ENCODE data around the gene PCSK6.
"Not testable (repeated sequence)": the region's sequence is repeated elsewhere in the genome, so short reads cannot be mapped to it uniquely, and the experiment has no call there.

The PCSK6 gene

GRCh38 chr15:101373577-101373976, 115.9 kb downstream of the PCSK6 start:
- DNase-seq = no peak

- DNase-seq = no peak
Measured at GRCh38 chr15:101372960-101373525, 116.5 kb downstream of the PCSK6 start.

- DNase-seq = peak; percentile 43
Measured at GRCh38 chr15:101372149-101372577, 117.3 kb downstream of the PCSK6 start.

GRCh38 chr15:101371519-101371918, 118.0 kb downstream of the PCSK6 start:
- no peak for DNase-seq

- no peak for DNase-seq
Measured at GRCh38 chr15:101371081-101371480, 118.4 kb downstream of the PCSK6 start.

GRCh38 chr15:101370330-101371024, 119.0 kb downstream of the PCSK6 start:
- no peak for DNase-seq

GRCh38 chr15:101369676-101370075, 119.8 kb downstream of the PCSK6 start:
- no peak for DNase-seq

GRCh38 chr15:101368861-101369642, 120.5 kb downstream of the PCSK6 start:
- no peak for DNase-seq

GRCh38 chr15:101368086-101368780, 121.3 kb downstream of the PCSK6 start:
- DNase-seq = no peak

- DNase-seq = no peak
Measured at GRCh38 chr15:101366853-101367252, 122.7 kb downstream of the PCSK6 start.

GRCh38 chr15:101362986-101363566, 126.4 kb downstream of the PCSK6 start:
- DNase-seq = no peak

GRCh38 chr15:101362359-101362758, 127.1 kb downstream of the PCSK6 start:
- no peak for DNase-seq

GRCh38 chr15:101361418-101361817, 128.1 kb downstream of the PCSK6 start:
- DNase-seq = no peak

- no peak for DNase-seq
Measured at GRCh38 chr15:101359365-101359947, 130.1 kb downstream of the PCSK6 start.

GRCh38 chr15:101358895-101359294, 130.6 kb downstream of the PCSK6 start:
- DNase-seq = peak; percentile 74

- no peak for DNase-seq
Measured at GRCh38 chr15:101357885-101358284, 131.6 kb downstream of the PCSK6 start.

GRCh38 chr15:101357333-101357732, 132.2 kb downstream of the PCSK6 start:
- DNase-seq = no peak

GRCh38 chr15:101356512-101357172, 132.9 kb downstream of the PCSK6 start:
- DNase-seq = not testable (repeated sequence)

GRCh38 chr15:101355678-101356464, 133.6 kb downstream of the PCSK6 start:
- no peak for DNase-seq

- DNase-seq = no peak
Measured at GRCh38 chr15:101354891-101355623, 134.4 kb downstream of the PCSK6 start.

All from fibroblast of skin of scalp (primary cell).